Activated gamma-delta T cell treated with Interleukin-2 at 50 U/mL for 16 hours (primary cell): ENCODE results near the gene GAS6.
"Not testable (repeated sequence)": the region's sequence is repeated elsewhere in the genome, so short reads cannot be mapped to it uniquely, and the experiment has no call there.

Experiments used
- DNase-seq: peaks from one replicate; pipeline ENCODE4 v3.0.0-alpha.2; 2020

Gene GAS6

GRCh38 chr13:113835461-113836270 is 28.2 kb downstream of the GAS6 start:
- DNase-seq = no peak

DNA sequence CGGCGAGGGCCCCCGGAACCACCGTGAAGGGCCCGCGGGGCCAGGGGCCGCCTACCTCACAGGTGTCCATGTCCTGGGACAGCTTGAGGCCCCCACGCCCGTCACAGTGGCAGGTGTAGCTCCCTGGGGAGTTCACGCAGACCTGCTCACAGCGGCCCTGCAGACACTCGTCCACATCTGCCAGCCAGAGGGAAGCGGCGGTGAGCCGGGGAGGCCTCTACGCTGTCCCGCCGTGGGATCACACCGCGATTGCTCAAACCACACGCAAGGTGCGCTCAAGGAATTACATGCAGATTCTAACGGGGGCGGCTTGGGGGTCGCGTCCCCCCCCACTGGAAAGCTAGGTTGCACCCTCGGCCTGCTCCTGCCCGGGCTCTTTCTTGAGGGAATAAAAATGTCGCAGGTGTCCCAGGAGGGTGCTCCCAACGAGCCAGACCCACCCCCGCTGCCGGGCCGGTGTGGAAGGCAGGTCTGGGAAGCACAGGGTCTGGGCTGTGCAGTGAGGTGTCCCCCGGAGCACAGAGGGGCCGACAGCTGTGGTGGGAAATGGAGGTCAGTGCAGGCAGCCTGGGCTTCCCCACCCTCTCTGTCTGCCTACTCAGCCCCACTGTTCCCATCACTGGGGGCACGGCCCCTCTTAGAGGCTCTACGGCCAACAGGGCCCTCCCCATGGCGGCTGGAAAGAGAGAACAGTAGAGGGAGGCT is 29.2 kb downstream of the GAS6 start:
- DNase-seq = no peak

GRCh38 chr13:113834006-113834405 is 29.9 kb downstream of the GAS6 start:
- DNase-seq = not testable (repeated sequence)

GRCh38 chr13:113833111-113833830 is 30.6 kb downstream of the GAS6 start:
- DNase-seq = no peak

- DNase-seq = no peak
These were observed 31.2 kb downstream of the GAS6 start for GRCh38 chr13:113832631-113833030.

DNA sequence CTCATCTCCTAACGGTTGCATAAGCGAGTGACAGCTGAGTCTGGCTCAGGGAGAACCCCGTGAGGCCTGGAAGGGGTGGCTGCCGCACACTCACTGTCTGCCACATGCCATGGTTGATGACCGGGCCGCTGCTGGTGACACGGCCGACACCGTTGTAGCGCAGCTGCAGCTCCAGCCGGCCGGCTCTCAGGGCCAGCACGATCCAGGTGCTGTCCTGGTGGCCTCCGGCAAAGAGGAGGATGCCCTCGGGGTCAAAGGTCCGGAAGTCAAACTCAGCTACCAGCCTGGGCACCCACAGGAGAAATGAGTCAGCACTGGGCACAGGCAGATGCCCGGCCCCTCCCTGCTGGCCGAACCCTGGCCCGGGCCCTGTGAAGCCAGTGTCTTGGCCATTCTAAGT is 31.7 kb downstream of the GAS6 start:
- DNase-seq = no peak

DNA sequence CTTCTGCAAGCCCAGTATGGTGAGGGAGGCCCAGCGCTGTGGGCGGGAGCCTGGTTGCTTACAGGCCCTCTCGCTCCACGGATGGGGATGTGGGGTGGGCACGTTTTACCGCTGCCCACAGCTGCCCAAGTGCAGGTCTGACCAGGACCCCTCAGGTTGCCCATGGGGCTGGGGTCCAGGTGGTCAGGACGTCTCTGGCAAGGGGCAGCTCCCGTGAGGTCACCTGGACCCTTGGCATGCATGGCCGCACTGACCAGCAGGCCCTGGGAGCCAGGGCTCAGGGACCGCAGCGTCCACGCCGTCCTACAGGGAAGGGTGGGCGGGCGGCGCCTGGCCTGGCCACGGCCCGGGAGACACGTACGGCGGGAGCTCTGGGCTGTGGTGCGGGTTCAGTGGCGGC is 32.8 kb downstream of the GAS6 start:
- DNase-seq = no peak

DNA sequence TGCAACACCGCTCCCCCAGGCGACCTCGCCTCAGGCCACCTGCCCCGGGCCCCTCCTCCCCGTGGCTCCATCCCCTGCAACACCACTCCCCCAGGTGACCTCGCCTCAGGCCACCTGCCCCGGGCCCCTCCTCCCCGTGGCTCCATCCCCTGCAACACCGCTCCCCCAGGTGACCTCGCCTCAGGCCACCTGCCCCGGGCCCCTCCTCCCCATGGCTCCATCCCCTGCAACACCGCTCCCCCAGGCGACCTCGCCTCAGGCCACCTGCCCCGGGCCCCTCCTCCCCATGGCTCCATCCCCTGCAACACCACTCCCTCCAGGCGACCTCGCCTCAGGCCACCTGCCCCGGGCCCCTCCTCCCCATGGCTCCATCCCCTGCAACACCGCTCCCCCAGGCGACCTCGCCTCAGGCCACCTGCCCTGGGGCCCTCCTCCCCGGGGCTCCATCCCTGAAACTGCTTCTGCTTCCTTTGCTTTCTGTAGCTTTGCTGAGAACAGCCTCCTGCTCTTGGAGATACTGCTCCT is 33.4 kb downstream of the GAS6 start:
- DNase-seq = not testable (repeated sequence)

- no peak for DNase-seq
These were observed 35.5 kb downstream of the GAS6 start for GRCh38 chr13:113828282-113828825.

GRCh38 chr13:113827021-113827420 is 36.9 kb downstream of the GAS6 start:
- no peak for DNase-seq

GRCh38 chr13:113826446-113826845 is 37.4 kb downstream of the GAS6 start:
- DNase-seq = not testable (repeated sequence)

DNA sequence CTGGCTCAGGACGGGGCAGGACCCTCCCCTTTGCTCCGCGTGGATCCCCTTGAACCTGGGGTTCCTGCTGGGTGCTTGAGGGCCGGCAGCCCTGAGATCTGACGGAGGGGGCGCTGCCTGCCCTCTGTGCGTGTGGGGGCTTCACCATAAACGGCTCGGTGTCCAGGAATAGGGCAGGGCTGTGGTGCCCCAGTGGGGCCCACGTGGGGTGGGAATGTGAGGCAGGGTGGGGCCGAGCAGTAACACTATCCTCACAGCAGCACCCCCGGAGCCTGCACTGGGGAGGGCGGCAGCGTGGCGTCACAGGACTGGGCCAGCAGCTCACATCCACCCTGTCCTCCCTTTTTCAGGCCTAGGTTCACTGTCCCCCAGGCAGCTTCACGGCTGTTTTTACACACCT is 38.0 kb downstream of the GAS6 start:
- no peak for DNase-seq

- no peak for DNase-seq
These were observed 40.1 kb downstream of the GAS6 start for GRCh38 chr13:113823771-113824170.

DNA sequence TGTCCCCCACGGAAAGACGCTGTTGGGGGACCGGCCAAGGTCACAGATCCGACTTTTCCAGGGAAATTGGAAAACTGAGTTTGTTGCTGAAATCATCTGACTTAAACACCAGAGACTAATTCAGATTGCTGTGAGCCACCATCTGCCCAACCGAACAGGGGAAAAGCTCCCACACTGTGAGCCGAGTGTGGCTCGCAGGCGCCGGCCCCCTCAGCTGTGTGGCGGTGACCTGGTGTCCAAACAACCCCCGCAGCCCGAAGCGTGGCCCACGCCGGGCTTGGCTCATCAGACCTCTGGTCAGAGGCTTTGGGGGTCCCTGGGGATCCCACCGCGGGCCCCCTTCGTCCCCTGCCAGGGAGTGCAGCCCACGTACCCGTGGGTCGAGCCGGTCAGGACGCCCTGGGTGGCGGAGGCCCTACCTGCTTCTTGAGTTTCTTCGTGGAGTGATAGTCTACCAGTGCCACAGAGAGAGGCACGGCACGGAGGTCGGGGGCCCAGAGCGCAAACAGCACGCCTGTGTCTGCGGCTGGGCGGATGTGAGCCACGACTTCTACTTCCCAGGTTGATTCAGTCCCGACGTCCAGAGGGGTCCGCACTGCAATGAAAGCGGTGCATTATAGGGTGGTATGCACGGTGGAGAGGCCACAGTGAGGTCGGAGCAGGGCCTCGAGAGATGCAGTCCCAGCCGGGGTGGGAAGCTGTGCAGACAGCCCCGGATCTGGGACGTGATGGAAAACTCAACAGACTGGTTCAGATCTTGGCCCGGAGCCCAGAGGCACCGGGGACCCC is 40.7 kb downstream of the GAS6 start:
- DNase-seq = no peak

DNA sequence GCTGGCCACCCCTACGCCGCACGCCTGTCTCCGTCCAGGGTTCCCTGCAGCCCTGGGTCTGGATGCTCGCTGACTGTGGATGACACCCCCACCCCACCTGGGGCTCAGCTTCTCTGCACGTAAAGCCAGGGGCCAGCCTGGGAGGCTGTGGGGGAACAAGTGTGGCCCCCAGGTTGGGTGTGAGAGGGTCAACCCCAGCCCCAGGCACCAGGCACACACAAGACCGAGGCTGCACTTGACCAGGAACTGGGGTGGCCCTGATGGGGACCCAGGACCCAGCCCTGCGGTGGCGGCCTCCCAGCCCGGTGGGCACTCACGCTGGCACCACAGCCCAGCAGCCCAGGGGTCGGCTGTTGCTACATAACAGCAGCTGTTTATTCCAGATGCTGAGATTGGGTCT is 41.6 kb downstream of the GAS6 start:
- no peak for DNase-seq

DNA sequence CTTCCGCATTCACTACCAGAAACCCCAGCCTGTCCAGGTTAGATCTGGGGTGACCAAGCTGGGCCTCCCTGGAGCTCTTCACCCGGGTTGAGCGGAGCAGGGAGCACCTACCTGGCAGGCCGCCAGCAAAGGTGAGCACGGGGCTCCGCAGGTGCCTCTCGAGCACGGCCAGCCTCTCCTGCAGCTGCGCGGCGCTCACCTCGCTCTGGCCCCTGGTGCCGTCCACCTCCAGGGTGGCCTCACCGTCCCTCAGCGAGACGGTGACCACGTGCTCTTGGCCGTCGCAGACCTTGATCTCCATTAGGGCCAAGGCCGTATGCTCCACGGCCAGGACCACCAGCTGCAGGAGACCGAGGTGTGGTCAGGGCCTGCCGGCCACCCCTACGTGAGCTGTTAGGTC is 42.0 kb downstream of the GAS6 start:
- no peak for DNase-seq

DNA sequence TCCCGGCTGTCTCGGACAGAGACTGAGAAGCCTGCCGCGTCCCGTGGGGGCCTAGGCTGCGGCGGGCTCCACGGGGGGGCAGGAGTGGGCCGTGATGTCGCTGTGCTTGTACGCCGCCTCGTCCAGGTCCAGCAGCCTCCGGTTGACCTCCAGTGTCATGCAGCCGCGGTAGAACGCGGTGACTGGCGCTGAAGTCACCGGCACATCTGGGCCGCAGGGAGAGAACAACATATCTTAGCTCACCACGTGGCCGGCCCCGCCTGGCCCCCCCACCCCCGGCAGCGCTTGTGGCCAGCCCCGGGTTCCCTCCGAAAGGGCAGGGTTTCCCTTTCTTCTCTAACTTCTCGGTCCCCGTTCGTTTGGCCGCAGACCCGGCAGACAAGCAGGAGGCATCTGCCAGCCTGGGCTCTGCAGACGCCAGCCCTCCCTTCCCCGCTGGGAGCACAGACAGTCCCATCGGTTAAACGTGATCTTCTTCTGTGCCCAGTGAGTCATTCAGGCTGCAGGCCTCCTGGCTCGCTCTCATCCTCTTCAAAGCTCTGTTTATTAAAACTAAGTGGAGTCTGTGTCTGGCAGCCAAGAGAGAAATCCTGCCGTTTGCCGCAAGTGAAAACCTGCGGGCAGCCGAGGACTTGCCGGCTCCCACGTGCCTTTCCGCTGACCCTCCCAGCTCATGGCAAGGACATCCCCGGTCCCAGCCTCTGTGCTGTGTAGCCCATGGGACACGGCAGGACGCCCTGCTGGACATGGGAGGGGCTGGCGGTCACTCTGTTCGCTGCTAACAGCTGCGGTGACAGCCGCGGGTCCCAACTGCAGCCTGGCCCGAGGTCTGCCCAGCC is 42.8 kb downstream of the GAS6 start:
- DNase-seq = no peak

GRCh38 chr13:113819731-113820715 is 43.9 kb downstream of the GAS6 start:
- DNase-seq = no peak

- no peak for DNase-seq
These were observed 44.5 kb downstream of the GAS6 start for GRCh38 chr13:113819341-113819730.

- no peak for DNase-seq
These were observed 45.1 kb downstream of the GAS6 start for GRCh38 chr13:113818700-113819295.
